ENCODE measurements around the gene ZC3H10. TPM values are rescaled to one million over a fixed set of nuclear protein-coding genes. Genes with fewer than 3 reads are reported as not detected.
A peak's percentile ranks its signal among the peaks of the same experiment; 100 is the strongest.

ZC3H10 gene
- total RNA-seq, 2 donors from 2014 or later = 2.1 to 2.9 TPM

DNA sequence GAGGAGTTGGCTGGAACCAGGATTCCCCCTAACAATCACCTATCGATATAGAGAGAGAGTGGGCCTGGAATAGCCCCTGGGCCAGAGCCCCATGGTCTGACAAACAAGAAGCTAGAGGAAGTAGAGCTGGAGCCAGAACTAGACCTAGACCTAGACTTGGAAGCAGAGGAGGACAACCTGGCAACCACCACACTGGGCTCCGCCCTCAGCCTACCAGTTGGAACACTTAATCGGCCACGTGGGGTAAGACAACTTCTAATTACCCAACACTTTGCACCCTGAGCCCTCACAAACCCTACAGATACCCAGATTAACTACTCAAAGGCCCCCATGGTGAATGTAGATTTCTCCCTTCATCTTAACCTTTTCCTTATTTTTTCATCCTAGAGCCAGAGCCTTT, 18.3 kb upstream of the ZC3H10 start:
- H3K4me1 ChIP-seq = peaks cover 0 to 9% of the 10 kb centered on the region in 2 donors
- H3K36me3 ChIP-seq = no peaks in the 10 kb centered on the region
- H3K4me3 ChIP-seq = no peak overlapping the region
- no peaks in the 10 kb centered on the region for H3K9me3 ChIP-seq
- TF ChIP-seq, protein P1, sequence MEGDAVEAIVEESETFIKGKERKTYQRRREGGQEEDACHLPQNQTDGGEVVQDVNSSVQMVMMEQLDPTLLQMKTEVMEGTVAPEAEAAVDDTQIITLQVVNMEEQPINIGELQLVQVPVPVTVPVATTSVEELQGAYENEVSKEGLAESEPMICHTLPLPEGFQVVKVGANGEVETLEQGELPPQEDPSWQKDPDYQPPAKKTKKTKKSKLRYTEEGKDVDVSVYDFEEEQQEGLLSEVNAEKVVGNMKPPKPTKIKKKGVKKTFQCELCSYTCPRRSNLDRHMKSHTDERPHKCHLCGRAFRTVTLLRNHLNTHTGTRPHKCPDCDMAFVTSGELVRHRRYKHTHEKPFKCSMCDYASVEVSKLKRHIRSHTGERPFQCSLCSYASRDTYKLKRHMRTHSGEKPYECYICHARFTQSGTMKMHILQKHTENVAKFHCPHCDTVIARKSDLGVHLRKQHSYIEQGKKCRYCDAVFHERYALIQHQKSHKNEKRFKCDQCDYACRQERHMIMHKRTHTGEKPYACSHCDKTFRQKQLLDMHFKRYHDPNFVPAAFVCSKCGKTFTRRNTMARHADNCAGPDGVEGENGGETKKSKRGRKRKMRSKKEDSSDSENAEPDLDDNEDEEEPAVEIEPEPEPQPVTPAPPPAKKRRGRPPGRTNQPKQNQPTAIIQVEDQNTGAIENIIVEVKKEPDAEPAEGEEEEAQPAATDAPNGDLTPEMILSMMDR (IDR thresholded peaks at IDR 0.05) = no peak
- no peak for DNase-seq (ENCODE audit: low spot score)
- no peak overlapping the region for H3K27ac ChIP-seq
- no peaks in the 10 kb centered on the region for H3K27me3 ChIP-seq

GRCh38 chr12:56101045-56101444, 17.0 kb upstream of the ZC3H10 start:
- Histone ChIP-seq H3K9me3 (no peaks in the 10 kb centered on the region), H3K4me3 (no peak overlapping the region), H3K4me1 (peaks cover 0 to 20% of the 10 kb centered on the region in 2 donors), H3K27ac (no peak overlapping the region), H3K36me3 (no peaks in the 10 kb centered on the region), H3K27me3 (no peaks in the 10 kb centered on the region)
- TF ChIP-seq, protein P1 (IDR thresholded peaks at IDR 0.05) = no peak
- DNase-seq (ENCODE audit: low spot score) = no peak

- H3K27ac ChIP-seq = no peak overlapping the region
- TF ChIP-seq, protein P1 (IDR thresholded peaks at IDR 0.05) = no peak
- H3K4me1 ChIP-seq = peaks cover 0 to 24% of the 10 kb centered on the region in 2 donors
- peaks cover 9% of the 10 kb centered on the region for H3K36me3 ChIP-seq
- DNase-seq (ENCODE audit: low spot score) = no peak
- no peaks in the 10 kb centered on the region for H3K27me3 ChIP-seq
- H3K9me3 ChIP-seq = no peaks in the 10 kb centered on the region
- H3K4me3 ChIP-seq = no peak overlapping the region
Observed at GRCh38 chr12:56102683-56103065, 15.4 kb upstream of the ZC3H10 start.

GRCh38 chr12:56103066-56103711, 14.9 kb upstream of the ZC3H10 start:
- H3K4me3 ChIP-seq = peak overlapping the region; percentile 68 to 78
- H3K36me3 ChIP-seq = peaks cover 15% of the 10 kb centered on the region
- peaks cover 0 to 24% of the 10 kb centered on the region in 2 donors for H3K4me1 ChIP-seq
- H3K27ac ChIP-seq = peak overlapping the region; percentile 83 to 87
- no peak for DNase-seq (ENCODE audit: low spot score)
- TF ChIP-seq, protein P1 (IDR thresholded peaks at IDR 0.05) = no peak
- H3K9me3 ChIP-seq = no peaks in the 10 kb centered on the region
- no peaks in the 10 kb centered on the region for H3K27me3 ChIP-seq

- no peak for DNase-seq (ENCODE audit: low spot score)
Observed at GRCh38 chr12:56103823-56104108, 14.3 kb upstream of the ZC3H10 start.

More at GRCh38 chr12:56103823-56104108, 14.3 kb upstream of the ZC3H10 start:
- no peaks in the 10 kb centered on the region for H3K9me3 ChIP-seq
- peak overlapping the region; percentile 83 to 87 for H3K27ac ChIP-seq
- peaks cover 20% of the 10 kb centered on the region for H3K36me3 ChIP-seq
- H3K4me1 ChIP-seq = peaks cover 0 to 24% of the 10 kb centered on the region in 2 donors
- H3K4me3 ChIP-seq = peak overlapping the region; percentile 68 to 78
- TF ChIP-seq, protein P1 (IDR thresholded peaks at IDR 0.05) = no peak
- no peaks in the 10 kb centered on the region for H3K27me3 ChIP-seq

Data from right atrium auricular region (tissue), 2 donors.